ENCODE data around the gene ASTN1. TPM values are rescaled to one million over a fixed set of nuclear protein-coding genes. Genes with fewer than 3 reads are reported as not detected.

Gene ASTN1
- total and polyA plus RNA-seq, 2 of the 4 experiments (the other 2 are of a cell fraction): under 0.01 to 0.07 TPM

GRCh38 chr1:176885751-176886150, 278.8 kb downstream of the ASTN1 start:
- no peaks in the 10 kb centered on the region for H3K79me1 ChIP-seq (ENCODE audit: low read depth in 1 of 2, low read length in 2 of 2)
- no TSS peak for BruUV-seq (replicated peaks)
- in situ Hi-C loops (cut with MboI; ENCODE audit: low sequenced_read_pairs) (loop anchor here (10.0 kb wide), 1 partner anchor 511 kb away; no protein-coding TSS in a partner anchor), intact Hi-C loops (cut with micrococcal nuclease) (no loop called here), dilution Hi-C loops (cut with HindIII; ENCODE audit: low sequenced_read_pairs, unreplicated experiment) (no loop called here)
- no peak overlapping the region for H2BK120ac ChIP-seq (ENCODE audit: low read depth, low read length)
- 0% methylated on average over 1 of the region's 2 CpGs; no CpG with 5 or more reads in 1 of the 2 experiments for WGBS, 2 experiments (ENCODE audit: extremely low coverage in 2 of 2, insufficient read length in 1 of 2)
- H2BK15ac ChIP-seq (ENCODE audit: low read depth, low read length): no peak overlapping the region
- no peaks in the 10 kb centered on the region for H3K4me1 ChIP-seq (ENCODE audit: control insufficient read depth, insufficient read depth, low read length)
- H3K9ac ChIP-seq (ENCODE audit: low read depth, low read length): no peak overlapping the region
- no peak overlapping the region for H2BK5ac ChIP-seq (ENCODE audit: low read depth, low read length, poor library complexity, severe bottlenecking)
- ChIA-PET CTCF (no interaction called here), POLR2A (ENCODE audit: unreplicated experiment) (no interaction called here)
- H3K4me3 ChIP-seq (ENCODE audit: insufficient read depth, low read depth, low read length): no peak overlapping the region
- ATAC-seq (ENCODE audit: low read depth) (no peak), DNase-seq (no peak)
- H4K8ac ChIP-seq (ENCODE audit: low read depth in 2 of 2, low read length in 2 of 2): no peak overlapping the region
- no peak overlapping the region for H3K27ac ChIP-seq (ENCODE audit: insufficient read depth, low read length)
- no peak for TF ChIP-seq POLR2A (IDR thresholded peaks at IDR 0.05; ENCODE audit: low read depth, low read length)
- TF ChIP-seq FOS (IDR thresholded peaks at IDR 0.05; ENCODE audit: low read depth, low read length): no peak
- no peak for TF ChIP-seq MAFK (IDR thresholded peaks at IDR 0.05; ENCODE audit: low read depth, low read length)
- no peak for TF ChIP-seq ELK1 (IDR thresholded peaks at IDR 0.05; ENCODE audit: borderline replicate concordance, low read depth, low read length)
- no peak for TF ChIP-seq CEBPB (IDR thresholded peaks at IDR 0.05; ENCODE audit: low read depth, low read length)
- TF ChIP-seq SMC3 (IDR thresholded peaks at IDR 0.05; ENCODE audit: low read depth, low read length): no peak
- no peak for TF ChIP-seq RFX5 (IDR thresholded peaks at IDR 0.05; ENCODE audit: low read depth, low read length)
- no peak for TF ChIP-seq CTCF (conservative IDR thresholded peaks at IDR 0.05; ENCODE audit: low read depth, low read length)
- TF ChIP-seq RCOR1 (IDR thresholded peaks at IDR 0.05; ENCODE audit: insufficient replicate concordance, low read length): no peak
- TF ChIP-seq USF2 (IDR thresholded peaks at IDR 0.05; ENCODE audit: low read depth, low read length): no peak
- no peaks in the 10 kb centered on the region for H3K9me3 ChIP-seq (ENCODE audit: control insufficient read depth, insufficient read depth, low read length)
- H4K5ac ChIP-seq (ENCODE audit: low read depth, low read length): no peak overlapping the region
- no peaks in the 10 kb centered on the region for H3K9me1 ChIP-seq (ENCODE audit: insufficient read depth, low read length)
- H2AFZ ChIP-seq (replicated peaks; ENCODE audit: low read length, poor library complexity): no peak overlapping the region
- H2BK20ac ChIP-seq (ENCODE audit: low read depth, low read length): no peak overlapping the region
- H2AK9ac ChIP-seq (replicated peaks; ENCODE audit: low read depth, low read length, poor library complexity): no peak overlapping the region
- no peak overlapping the region for H2AK5ac ChIP-seq (ENCODE audit: low read depth, low read length)
- no peak overlapping the region for H4K91ac ChIP-seq (ENCODE audit: insufficient read depth, low read depth, low read length)
- no peaks in the 10 kb centered on the region for H3K27me3 ChIP-seq (ENCODE audit: control insufficient read depth, insufficient read depth, low read length)
- H3K4me2 ChIP-seq (ENCODE audit: low read depth, low read length): no peak overlapping the region
- H3K14ac ChIP-seq (replicated peaks; ENCODE audit: low read depth, low read length): no peak overlapping the region
- H3K4ac ChIP-seq (ENCODE audit: low read depth, low read length): no peak overlapping the region
- no peaks in the 10 kb centered on the region for H4K20me1 ChIP-seq (ENCODE audit: insufficient read depth, low read length)
- no peak overlapping the region for H3K18ac ChIP-seq (ENCODE audit: low read depth, low read length)
- no peaks in the 10 kb centered on the region for H3K36me3 ChIP-seq (ENCODE audit: control insufficient read depth, insufficient read depth, low read length)
- no peak overlapping the region for H3K56ac ChIP-seq (ENCODE audit: extremely low read depth, insufficient read depth, low read length)
- no peak overlapping the region for H3K23ac ChIP-seq (ENCODE audit: low read depth, low read length)

Measured in IMR-90 (cell line).